GM12801 (cell line): ENCODE data around the gene IGDCC3.

ENCODE experiments used
- CTCF ChIP-seq: IDR thresholded peaks from one replicate; pipeline ENCODE4 v1.5.1; 2011; ENCODE audit warnings: control low read depth; ENCODE audit not compliant: insufficient read length; ENCODE audit errors: extremely low read depth

Gene IGDCC3

GRCh38 chr15:65342493-65342892, 35.3 kb downstream of the IGDCC3 start:
- no peak for TF ChIP-seq CTCF

- no peak for TF ChIP-seq CTCF
Measured at GRCh38 chr15:65339920-65340319, 37.9 kb downstream of the IGDCC3 start.

GRCh38 chr15:65339416-65339815, 38.4 kb downstream of the IGDCC3 start:
- no peak for TF ChIP-seq CTCF

GRCh38 chr15:65338823-65339222, 39.0 kb downstream of the IGDCC3 start:
- TF ChIP-seq CTCF, result no peak

- no peak for TF ChIP-seq CTCF
Measured at GRCh38 chr15:65338366-65338765, 39.4 kb downstream of the IGDCC3 start.

- TF ChIP-seq CTCF, result no peak
Measured at GRCh38 chr15:65337436-65338070, 40.2 kb downstream of the IGDCC3 start.

- no peak for TF ChIP-seq CTCF
Measured at GRCh38 chr15:65336493-65337435, 41.0 kb downstream of the IGDCC3 start.
